WTC11 (cell line): ENCODE data around the gene ZNF579. TPM values are rescaled to one million over a fixed set of nuclear protein-coding genes. Genes with fewer than 3 reads are reported as not detected.
A peak's percentile ranks its signal among the peaks of the same experiment; 100 is the strongest.

Source experiments
- ATAC-seq: fragments of 200-7000 bp; cut with Tn5 transposase; 2 replicates; pipeline ENCODE4 v1.10.0; 2021; ENCODE audit warnings: mild to moderate bottlenecking, moderate library complexity
- CTCF ChIA-PET: fragments of 300-600 bp; sonication (Branson Sonifier 250); formaldehyde crosslinking; loops from one replicate; lab custom pipeline; 2021; ENCODE audit warnings: antibody characterized with exemption; lab: Charles Lee
- POLR2A ChIA-PET: fragments of 350-600 bp; sonication (Branson Sonifier 250); formaldehyde crosslinking; loops from one replicate; lab custom pipeline; 2021; ENCODE audit warnings: antibody characterized with exemption; lab: Charles Lee
- DNase-seq: peaks from one replicate; pipeline ENCODE4 v3.0.0; 2021; ENCODE audit warnings: low spot score
- H3K27ac Mint-ChIP-seq: 2 replicates; pipeline ENCODE4 v1.8.0; 2021; ENCODE audit warnings: mixed read lengths
- H3K27me3 Mint-ChIP-seq: 2 replicates; pipeline ENCODE4 v1.8.0; 2021; ENCODE audit warnings: low read depth, mild to moderate bottlenecking, moderate library complexity, mixed read lengths
- H3K36me3 Mint-ChIP-seq: 2 replicates; pipeline ENCODE4 v1.8.0; 2021; ENCODE audit warnings: mixed read lengths
- H3K4me1 Mint-ChIP-seq: 2 replicates; pipeline ENCODE4 v1.8.0; 2022; ENCODE audit warnings: mixed read lengths
- H3K4me3 Mint-ChIP-seq: 2 replicates; pipeline ENCODE4 v1.8.0; 2021; ENCODE audit warnings: mild to moderate bottlenecking, moderate library complexity, mixed read lengths
- H3K9me3 Mint-ChIP-seq: 2 replicates; pipeline ENCODE4 v1.8.0; 2021; ENCODE audit warnings: mixed read lengths
- AFF4 ChIP-seq: sonication (generic); formaldehyde crosslinking; IDR thresholded peaks from 2 replicates; pipeline ENCODE4 v1.8.1; 2023; ENCODE audit warnings: mild to moderate bottlenecking, missing genetic modification reagents, borderline replicate concordance
- CBFB ChIP-seq: sonication (generic); formaldehyde crosslinking; IDR thresholded peaks from 2 replicates; pipeline ENCODE4 v1.8.1; 2022; ENCODE audit warnings: mild to moderate bottlenecking, low read depth, missing genetic modification reagents
- CTCF ChIP-seq: fragments of 200-600 bp; IDR thresholded peaks from 2 replicates; pipeline ENCODE4 v1.8.0; 2022; ENCODE audit warnings: antibody characterized with exemption
- ERG ChIP-seq: fragments of 250-450 bp; sonication (Bioruptor Pico); IDR thresholded peaks from 2 replicates; pipeline ENCODE4 v1.8.0; 2021; ENCODE audit warnings: mild to moderate bottlenecking
- HMGXB4 ChIP-seq: sonication (generic); formaldehyde crosslinking; IDR thresholded peaks from 2 replicates; pipeline ENCODE4 v1.8.1; 2023; ENCODE audit warnings: mild to moderate bottlenecking, moderate library complexity, missing genetic modification reagents
- KAT7 ChIP-seq: sonication (generic); formaldehyde crosslinking; IDR thresholded peaks from 2 replicates; pipeline ENCODE4 v1.8.1; 2023; ENCODE audit warnings: missing genetic modification reagents, mild to moderate bottlenecking, borderline replicate concordance
- NR1H2 ChIP-seq: sonication (generic); formaldehyde crosslinking; IDR thresholded peaks from 2 replicates; pipeline ENCODE4 v1.9.0; 2021; ENCODE audit warnings: mild to moderate bottlenecking, moderate library complexity, missing genetic modification reagents
- TEAD1 ChIP-seq: sonication (generic); formaldehyde crosslinking; IDR thresholded peaks from 2 replicates; pipeline ENCODE4 v1.8.0; 2022; ENCODE audit warnings: mild to moderate bottlenecking, missing genetic modification reagents
- ZNF121 ChIP-seq: sonication (generic); formaldehyde crosslinking; IDR thresholded peaks from 2 replicates; pipeline ENCODE4 v1.8.0; 2023; ENCODE audit warnings: missing genetic modification reagents
- ZNF219 ChIP-seq: sonication (generic); formaldehyde crosslinking; IDR thresholded peaks from 2 replicates; pipeline ENCODE4 v1.8.0; 2023; ENCODE audit warnings: missing genetic modification reagents, mild to moderate bottlenecking, borderline replicate concordance
- ZNF396 ChIP-seq: fragments of 250-450 bp; sonication (Bioruptor Pico); IDR thresholded peaks from 2 replicates; pipeline ENCODE4 v1.8.0; 2021; ENCODE audit warnings: mild to moderate bottlenecking, moderate library complexity, borderline replicate concordance
- total RNA-seq: library from RNA; stranded (reverse); gene quantifications from 3 replicates; pipeline ENCODE4 v1.2.3, GENCODE V29; 2021
- TF ChIP-seq, protein P1 (sequence below): sonication (generic); formaldehyde crosslinking; IDR thresholded peaks from 2 replicates; pipeline ENCODE4 v1.8.1; 2023; ENCODE audit warnings: mild to moderate bottlenecking, missing genetic modification reagents, moderate library complexity
- TF ChIP-seq, protein P2 (sequence below): sonication (generic); formaldehyde crosslinking; IDR thresholded peaks from 2 replicates; pipeline ENCODE4 v1.8.1; 2022; ENCODE audit warnings: mild to moderate bottlenecking, missing genetic modification reagents, moderate library complexity, borderline replicate concordance
- TF ChIP-seq, protein P3 (sequence below): sonication (generic); formaldehyde crosslinking; conservative IDR thresholded peaks from 2 replicates; pipeline ENCODE4 v1.8.1; 2022; ENCODE audit warnings: mild to moderate bottlenecking, missing genetic modification reagents
- TF ChIP-seq, protein P4 (sequence below): sonication (generic); formaldehyde crosslinking; IDR thresholded peaks from 2 replicates; pipeline ENCODE4 v1.8.0; 2022; ENCODE audit warnings: mild to moderate bottlenecking, missing genetic modification reagents
- TF ChIP-seq, protein P5 (sequence below): sonication (generic); formaldehyde crosslinking; IDR thresholded peaks from 2 replicates; pipeline ENCODE4 v1.8.1; 2023; ENCODE audit warnings: mild to moderate bottlenecking, missing genetic modification reagents, moderate library complexity

The ZNF579 gene
- total RNA-seq, 1 experiment from 2014 or later: 30.0 TPM

DNA sequence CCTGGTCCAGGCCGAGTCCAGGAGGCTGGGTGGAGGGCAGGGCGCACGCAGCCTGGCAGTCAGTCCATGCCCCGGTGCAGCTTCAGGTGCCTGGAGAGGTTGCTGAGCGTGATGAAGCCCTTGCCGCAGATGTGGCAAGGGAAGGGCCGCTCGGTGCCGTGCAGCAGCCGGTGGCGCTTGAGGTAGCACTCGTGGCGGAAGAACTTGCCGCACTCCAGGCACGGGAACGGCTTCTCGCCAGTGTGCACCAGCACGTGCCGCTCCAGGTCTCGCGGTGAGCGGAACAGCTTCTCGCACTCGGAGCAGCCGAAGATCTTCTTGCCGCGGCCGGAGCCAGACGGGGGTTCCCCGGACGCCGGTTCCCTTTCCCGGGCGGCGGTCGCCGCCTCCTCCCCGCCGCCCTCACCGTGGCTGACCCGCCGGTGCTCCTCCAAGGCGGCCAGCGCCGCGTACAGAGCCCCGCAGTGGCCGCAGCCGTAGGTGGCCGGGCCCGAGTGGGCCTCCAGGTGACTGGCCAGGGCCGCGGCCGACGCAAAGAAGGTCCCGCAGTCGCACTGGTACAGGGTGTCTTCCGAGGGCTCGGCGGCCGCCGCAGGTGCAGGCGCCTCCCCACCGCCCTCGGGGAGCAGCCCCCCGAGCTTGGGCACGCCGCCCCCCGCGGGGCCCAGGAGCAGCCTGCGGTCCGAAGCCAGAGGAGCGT, 11.9 kb upstream of the ZNF579 start (continued):
- TF ChIP-seq, protein P1, sequence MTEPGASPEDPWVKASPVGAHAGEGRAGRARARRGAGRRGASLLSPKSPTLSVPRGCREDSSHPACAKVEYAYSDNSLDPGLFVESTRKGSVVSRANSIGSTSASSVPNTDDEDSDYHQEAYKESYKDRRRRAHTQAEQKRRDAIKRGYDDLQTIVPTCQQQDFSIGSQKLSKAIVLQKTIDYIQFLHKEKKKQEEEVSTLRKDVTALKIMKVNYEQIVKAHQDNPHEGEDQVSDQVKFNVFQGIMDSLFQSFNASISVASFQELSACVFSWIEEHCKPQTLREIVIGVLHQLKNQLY: no peak

GRCh38 chr19:55591555-55591954, 10.9 kb upstream of the ZNF579 start:
- TF ChIP-seq, protein P2, sequence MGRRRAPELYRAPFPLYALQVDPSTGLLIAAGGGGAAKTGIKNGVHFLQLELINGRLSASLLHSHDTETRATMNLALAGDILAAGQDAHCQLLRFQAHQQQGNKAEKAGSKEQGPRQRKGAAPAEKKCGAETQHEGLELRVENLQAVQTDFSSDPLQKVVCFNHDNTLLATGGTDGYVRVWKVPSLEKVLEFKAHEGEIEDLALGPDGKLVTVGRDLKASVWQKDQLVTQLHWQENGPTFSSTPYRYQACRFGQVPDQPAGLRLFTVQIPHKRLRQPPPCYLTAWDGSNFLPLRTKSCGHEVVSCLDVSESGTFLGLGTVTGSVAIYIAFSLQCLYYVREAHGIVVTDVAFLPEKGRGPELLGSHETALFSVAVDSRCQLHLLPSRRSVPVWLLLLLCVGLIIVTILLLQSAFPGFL (CRISPR knock-in tag): no peak
- TF ChIP-seq ZNF121 (no peak), CBFB (no peak)
- Mint-ChIP-seq H3K4me1 (peaks cover 27% of the 10 kb centered on the region), H3K27ac (no peak overlapping the region), H3K9me3 (no peaks in the 10 kb centered on the region), H3K27me3 (peaks cover 11% of the 10 kb centered on the region), H3K36me3 (peaks cover 20% of the 10 kb centered on the region), H3K4me3 (no peak overlapping the region)
- ATAC-seq (peak; percentile 22), DNase-seq (peak; percentile 55)
- CTCF ChIA-PET: interaction anchor here (0.9 kb wide), 1 partner anchor 88 kb away, joined by 3 read pairs; no protein-coding TSS in a partner anchor
- POLR2A ChIA-PET: no interaction called here

DNA sequence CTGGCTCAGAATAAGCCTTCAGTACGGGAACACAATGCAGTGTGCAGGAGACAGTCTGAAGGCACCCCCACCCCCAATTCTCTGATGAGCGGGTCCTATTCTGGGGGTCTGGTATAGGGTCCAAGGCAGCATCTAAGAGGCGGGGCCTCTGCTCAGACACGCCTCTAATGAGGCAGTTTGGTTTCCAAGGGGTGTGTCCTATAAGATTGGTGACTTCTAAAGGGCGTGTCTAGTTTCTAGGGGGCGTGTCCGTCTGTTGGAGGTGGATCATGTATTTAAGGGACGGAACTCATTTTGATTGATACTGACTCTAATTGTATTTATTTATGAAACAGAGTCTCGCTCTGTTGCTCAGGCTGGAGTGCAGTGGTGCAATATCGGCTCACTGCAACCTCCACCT, 10.0 kb upstream of the ZNF579 start:
- Mint-ChIP-seq H3K27ac (peak overlapping the region; percentile 49; the same call in 1 of the 2 replicates), H3K9me3 (no peaks in the 10 kb centered on the region), H3K4me1 (peaks cover 31% of the 10 kb centered on the region), H3K4me3 (no peak overlapping the region), H3K27me3 (peaks cover 17% of the 10 kb centered on the region), H3K36me3 (peaks cover 10% of the 10 kb centered on the region)
- ChIA-PET CTCF (interaction anchor here (1.0 kb wide), 1 partner anchor 16 kb away, joined by 3 read pairs; no protein-coding TSS in a partner anchor), POLR2A (no interaction called here)
- ATAC-seq (peak; percentile 15; the same call in 1 of the 2 replicates), DNase-seq (peak; percentile 53)
- TF ChIP-seq, protein P3, sequence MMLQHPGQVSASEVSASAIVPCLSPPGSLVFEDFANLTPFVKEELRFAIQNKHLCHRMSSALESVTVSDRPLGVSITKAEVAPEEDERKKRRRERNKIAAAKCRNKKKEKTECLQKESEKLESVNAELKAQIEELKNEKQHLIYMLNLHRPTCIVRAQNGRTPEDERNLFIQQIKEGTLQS (CRISPR knock-in tag): no peak
- no peak for TF ChIP-seq ZNF121
- no peak for TF ChIP-seq ERG (CRISPR knock-in tag)
- no peak for TF ChIP-seq ZNF396 (CRISPR knock-in tag)
- no peak for TF ChIP-seq KAT7 (CRISPR knock-in tag)
- TF ChIP-seq NR1H2: no peak
- no peak for TF ChIP-seq HMGXB4
- TF ChIP-seq CTCF: no peak
- TF ChIP-seq, protein P4, sequence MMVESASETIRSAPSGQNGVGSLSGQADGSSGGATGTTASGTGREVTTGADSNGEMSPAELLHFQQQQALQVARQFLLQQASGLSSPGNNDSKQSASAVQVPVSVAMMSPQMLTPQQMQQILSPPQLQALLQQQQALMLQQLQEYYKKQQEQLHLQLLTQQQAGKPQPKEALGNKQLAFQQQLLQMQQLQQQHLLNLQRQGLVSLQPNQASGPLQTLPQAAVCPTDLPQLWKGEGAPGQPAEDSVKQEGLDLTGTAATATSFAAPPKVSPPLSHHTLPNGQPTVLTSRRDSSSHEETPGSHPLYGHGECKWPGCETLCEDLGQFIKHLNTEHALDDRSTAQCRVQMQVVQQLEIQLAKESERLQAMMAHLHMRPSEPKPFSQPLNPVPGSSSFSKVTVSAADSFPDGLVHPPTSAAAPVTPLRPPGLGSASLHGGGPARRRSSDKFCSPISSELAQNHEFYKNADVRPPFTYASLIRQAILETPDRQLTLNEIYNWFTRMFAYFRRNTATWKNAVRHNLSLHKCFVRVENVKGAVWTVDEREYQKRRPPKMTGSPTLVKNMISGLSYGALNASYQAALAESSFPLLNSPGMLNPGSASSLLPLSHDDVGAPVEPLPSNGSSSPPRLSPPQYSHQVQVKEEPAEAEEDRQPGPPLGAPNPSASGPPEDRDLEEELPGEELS (CRISPR knock-in tag): no peak
- TF ChIP-seq, protein P5, sequence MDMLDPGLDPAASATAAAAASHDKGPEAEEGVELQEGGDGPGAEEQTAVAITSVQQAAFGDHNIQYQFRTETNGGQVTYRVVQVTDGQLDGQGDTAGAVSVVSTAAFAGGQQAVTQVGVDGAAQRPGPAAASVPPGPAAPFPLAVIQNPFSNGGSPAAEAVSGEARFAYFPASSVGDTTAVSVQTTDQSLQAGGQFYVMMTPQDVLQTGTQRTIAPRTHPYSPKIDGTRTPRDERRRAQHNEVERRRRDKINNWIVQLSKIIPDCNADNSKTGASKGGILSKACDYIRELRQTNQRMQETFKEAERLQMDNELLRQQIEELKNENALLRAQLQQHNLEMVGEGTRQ: no peak
- no peak for TF ChIP-seq AFF4 (CRISPR knock-in tag)
- no peak for TF ChIP-seq ZNF219 (CRISPR knock-in tag)
- TF ChIP-seq TEAD1 (CRISPR knock-in tag): no peak
